ENCODE results near the gene ANKS1B.

ANKS1B gene

DNA sequence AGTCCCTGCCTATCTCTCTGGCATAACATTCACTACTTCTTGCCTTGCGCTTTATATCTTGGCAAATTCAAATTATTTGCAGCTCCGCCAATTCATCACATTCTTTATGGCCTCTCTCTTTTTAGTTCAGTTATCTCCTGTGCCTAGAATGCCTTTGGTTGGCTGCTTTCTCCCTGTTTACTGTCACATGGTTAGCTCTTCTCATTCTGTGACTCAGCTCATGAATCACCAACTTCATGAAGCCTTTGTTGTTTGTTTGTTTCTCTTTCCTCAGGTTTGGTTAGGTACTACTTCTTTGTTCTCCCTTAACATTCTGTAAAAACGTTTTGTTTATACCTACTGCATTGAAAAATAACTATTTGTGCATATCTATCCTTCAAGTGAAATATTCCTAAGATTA is 713.7 kb downstream of the ANKS1B start:
- CTCF ChIA-PET = interaction anchor here (0.6 kb wide), 1 partner anchor 24 kb away, joined by 3 read pairs; no protein-coding TSS in a partner anchor
- TF ChIP-seq, protein P1, sequence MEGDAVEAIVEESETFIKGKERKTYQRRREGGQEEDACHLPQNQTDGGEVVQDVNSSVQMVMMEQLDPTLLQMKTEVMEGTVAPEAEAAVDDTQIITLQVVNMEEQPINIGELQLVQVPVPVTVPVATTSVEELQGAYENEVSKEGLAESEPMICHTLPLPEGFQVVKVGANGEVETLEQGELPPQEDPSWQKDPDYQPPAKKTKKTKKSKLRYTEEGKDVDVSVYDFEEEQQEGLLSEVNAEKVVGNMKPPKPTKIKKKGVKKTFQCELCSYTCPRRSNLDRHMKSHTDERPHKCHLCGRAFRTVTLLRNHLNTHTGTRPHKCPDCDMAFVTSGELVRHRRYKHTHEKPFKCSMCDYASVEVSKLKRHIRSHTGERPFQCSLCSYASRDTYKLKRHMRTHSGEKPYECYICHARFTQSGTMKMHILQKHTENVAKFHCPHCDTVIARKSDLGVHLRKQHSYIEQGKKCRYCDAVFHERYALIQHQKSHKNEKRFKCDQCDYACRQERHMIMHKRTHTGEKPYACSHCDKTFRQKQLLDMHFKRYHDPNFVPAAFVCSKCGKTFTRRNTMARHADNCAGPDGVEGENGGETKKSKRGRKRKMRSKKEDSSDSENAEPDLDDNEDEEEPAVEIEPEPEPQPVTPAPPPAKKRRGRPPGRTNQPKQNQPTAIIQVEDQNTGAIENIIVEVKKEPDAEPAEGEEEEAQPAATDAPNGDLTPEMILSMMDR (conservative IDR thresholded peaks at IDR 0.05; ENCODE audit: low read depth) = no peak
- DNase-seq (ENCODE audit: low spot score) = no peak
- no peak overlapping the region for H3K27ac ChIP-seq
- POLR2A ChIA-PET (ENCODE audit: low non-redundant PET) = no interaction called here

DNA sequence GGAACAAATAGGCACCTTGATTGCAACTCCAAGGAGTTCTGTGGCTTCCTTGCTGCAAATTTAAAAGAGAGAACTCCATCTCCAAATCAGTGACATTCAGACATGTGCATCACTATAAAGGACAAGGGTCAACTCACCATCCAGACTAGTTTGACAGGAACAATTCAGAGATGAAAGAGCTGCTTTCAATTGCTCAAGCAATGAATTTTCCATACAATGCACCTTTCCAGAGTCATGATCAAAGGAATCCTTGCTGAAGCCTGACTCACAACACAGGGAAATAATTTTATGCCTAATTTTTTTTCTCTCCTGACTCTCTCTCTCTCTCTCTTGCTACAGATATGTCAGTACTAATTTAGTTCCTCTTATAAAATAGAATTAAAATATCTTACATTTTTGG is 717.7 kb downstream of the ANKS1B start:
- no peak for DNase-seq (ENCODE audit: low spot score)
- ChIA-PET POLR2A (ENCODE audit: low non-redundant PET) (no interaction called here), CTCF (no interaction called here)
- TF ChIP-seq, protein P1 (conservative IDR thresholded peaks at IDR 0.05; ENCODE audit: low read depth) = no peak
- no peak overlapping the region for H3K27ac ChIP-seq

DNA sequence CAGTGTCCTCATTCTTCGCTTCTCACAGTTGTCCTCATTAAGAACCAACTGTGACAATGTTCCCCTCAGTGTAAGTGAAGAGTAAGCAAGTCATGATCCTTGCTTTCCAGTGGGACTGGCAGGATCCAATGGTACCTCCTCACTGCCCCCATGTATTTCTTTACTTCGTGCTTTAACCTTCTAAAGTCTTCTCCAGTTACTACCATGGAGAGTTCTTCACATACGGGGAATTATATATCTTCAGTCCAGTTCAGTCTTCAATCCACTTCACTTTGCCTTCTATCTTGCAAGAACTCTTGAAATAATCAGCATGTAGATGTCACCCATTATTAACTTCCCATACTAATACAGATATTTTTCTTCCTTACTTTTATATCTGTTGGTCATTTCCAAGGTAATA is 719.1 kb downstream of the ANKS1B start:
- DNase-seq (ENCODE audit: low spot score) = no peak
- H3K27ac ChIP-seq = no peak overlapping the region
- TF ChIP-seq, protein P1 (conservative IDR thresholded peaks at IDR 0.05; ENCODE audit: low read depth) = no peak
- ChIA-PET POLR2A (ENCODE audit: low non-redundant PET) (no interaction called here), CTCF (no interaction called here)

DNA sequence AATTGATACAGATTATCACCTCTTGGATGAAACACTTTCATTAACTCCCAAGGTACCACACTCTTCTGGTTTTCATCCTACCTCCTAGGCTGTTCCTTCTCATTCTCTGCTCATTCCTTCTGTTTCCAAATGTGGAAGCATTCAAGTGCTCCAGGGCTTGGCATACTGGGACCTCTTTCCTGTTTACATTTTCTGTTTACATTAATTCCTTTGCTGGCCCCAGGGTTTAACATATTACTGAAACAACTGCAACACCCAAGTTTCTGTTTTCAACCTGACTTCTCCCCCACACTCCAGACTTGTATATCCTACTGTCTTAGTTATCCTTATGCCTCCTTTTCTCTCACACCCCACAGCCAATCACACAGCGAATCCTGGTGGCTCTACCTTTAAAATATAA is 723.5 kb downstream of the ANKS1B start:
- TF ChIP-seq, protein P1 (conservative IDR thresholded peaks at IDR 0.05; ENCODE audit: low read depth) = no peak
- H3K27ac ChIP-seq = no peak overlapping the region
- CTCF ChIA-PET = no interaction called here
- POLR2A ChIA-PET (ENCODE audit: low non-redundant PET) = no interaction called here
- DNase-seq (ENCODE audit: low spot score) = no peak

DNA sequence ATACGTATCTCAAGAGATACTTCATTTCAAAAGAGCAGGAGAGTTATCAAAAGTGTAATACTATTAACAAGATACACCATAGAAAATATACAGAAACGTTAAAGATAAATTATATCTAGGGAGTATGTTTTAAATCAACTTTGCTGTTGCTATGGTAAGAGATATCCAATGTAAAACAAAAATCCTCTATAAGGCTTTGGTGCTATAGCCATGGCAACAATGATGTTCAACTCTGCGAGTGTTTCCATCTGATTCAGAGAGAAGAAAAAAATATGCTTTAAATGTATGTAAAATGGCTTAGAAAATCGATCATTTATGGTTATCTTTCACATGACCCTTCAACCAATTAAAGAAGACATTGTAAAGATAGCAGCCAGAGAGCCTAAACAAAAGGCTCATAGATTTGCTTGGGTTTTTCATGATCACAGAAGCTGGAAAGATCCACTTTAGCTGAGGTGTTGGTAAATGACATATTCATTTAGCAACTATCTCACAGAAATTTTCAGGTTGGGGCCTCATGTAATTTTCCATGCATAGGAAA is 724.2 kb downstream of the ANKS1B start:
- POLR2A ChIA-PET (ENCODE audit: low non-redundant PET) = no interaction called here
- TF ChIP-seq, protein P1 (conservative IDR thresholded peaks at IDR 0.05; ENCODE audit: low read depth) = no peak
- CTCF ChIA-PET = no interaction called here
- no peak overlapping the region for H3K27ac ChIP-seq
- DNase-seq (ENCODE audit: low spot score) = no peak

DNA sequence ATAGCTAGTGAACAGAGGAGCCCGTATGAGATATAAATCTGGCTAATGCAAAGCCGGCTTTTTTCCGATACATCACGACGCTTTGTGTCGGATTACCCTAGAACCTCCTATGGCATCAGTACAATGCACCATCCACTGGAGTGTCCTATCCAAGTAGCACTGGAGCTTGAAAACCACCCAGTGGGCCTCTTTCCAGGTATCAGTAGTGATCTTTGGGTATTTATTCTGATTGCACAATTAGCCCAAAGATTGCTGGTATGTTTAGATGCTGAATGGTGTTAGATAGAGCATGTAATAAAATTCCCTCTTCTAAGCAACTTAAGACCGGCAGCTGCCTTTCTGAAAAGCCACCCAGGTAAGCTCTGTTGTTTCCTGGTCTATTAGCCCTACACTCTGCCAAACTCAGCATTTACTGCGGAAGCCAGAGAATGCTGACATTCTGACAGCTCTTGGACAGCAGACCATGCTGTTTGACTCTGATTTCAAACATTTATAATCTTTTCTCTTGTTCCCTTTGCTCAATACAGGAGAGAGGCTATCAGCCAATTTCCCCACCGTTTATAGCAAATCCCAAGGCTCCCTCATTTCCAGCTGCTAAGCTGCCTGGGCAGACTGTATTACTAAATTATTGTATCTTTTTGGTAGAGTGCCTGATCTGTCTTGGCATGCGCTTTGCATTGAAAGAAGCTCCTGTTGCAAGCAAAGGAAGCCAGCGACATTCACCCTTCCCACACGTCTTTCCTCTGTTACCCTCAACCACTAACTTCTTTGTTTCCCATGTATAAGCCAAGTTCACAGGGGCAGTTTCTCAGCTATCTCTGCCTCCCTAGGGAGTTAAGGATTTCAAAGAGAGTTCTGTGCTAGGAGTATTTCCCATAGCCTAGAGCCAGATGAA is 725.4 kb downstream of the ANKS1B start:
- POLR2A ChIA-PET (ENCODE audit: low non-redundant PET) = no interaction called here
- no peak for DNase-seq (ENCODE audit: low spot score)
- TF ChIP-seq, protein P1 (conservative IDR thresholded peaks at IDR 0.05; ENCODE audit: low read depth) = no peak
- no peak overlapping the region for H3K27ac ChIP-seq
- CTCF ChIA-PET = interaction anchor here (0.8 kb wide), 1 partner anchor 389 kb away, joined by 3 read pairs; no protein-coding TSS in a partner anchor
